GM10266 (cell line): ENCODE measurements around the gene DCBLD2.

Experiments
- DNase-seq: peaks from one replicate; pipeline ENCODE4 v3.0.0; 2012; ENCODE audit errors: extremely low spot score
- CTCF ChIP-seq: IDR thresholded peaks from 2 replicates; pipeline ENCODE4 v1.5.1; 2012; ENCODE audit warnings: mild to moderate bottlenecking, low read depth; ENCODE audit not compliant: control insufficient read depth, insufficient read depth; ENCODE audit errors: missing control alignments

The DCBLD2 gene

GRCh38 chr3:98793971-98794370 is 107.5 kb downstream of the DCBLD2 start:
- no peak for DNase-seq
- no peak for TF ChIP-seq CTCF

GRCh38 chr3:98791341-98792325 is 109.9 kb downstream of the DCBLD2 start:
- no peak for TF ChIP-seq CTCF
- DNase-seq, result no peak

- DNase-seq, result no peak
- TF ChIP-seq CTCF, result no peak
These were observed 112.8 kb downstream of the DCBLD2 start for GRCh38 chr3:98788651-98789050.

- no peak for TF ChIP-seq CTCF
- DNase-seq, result no peak
These were observed 114.3 kb downstream of the DCBLD2 start for GRCh38 chr3:98787181-98787580.

- no peak for TF ChIP-seq CTCF
- no peak for DNase-seq
These were observed 115.0 kb downstream of the DCBLD2 start for GRCh38 chr3:98786364-98787006.

- no peak for DNase-seq
- no peak for TF ChIP-seq CTCF
These were observed 116.6 kb downstream of the DCBLD2 start for GRCh38 chr3:98784666-98785600.
